Neural progenitor cell (in vitro differentiated cells): ENCODE measurements around the gene DNASE1L2. TPM values are rescaled to one million over a fixed set of nuclear protein-coding genes. Genes with fewer than 3 reads are reported as not detected.
A peak's percentile ranks its signal among the peaks of the same experiment; 100 is the strongest.

Source experiments
- DNase-seq: peaks from one replicate; pipeline ENCODE4 v3.0.0-alpha.2; 2016; ENCODE audit warnings: low spot score
- H2AFZ ChIP-seq: fragments of 200-600 bp; sonication (generic); replicated peaks from 2 replicates; pipeline ENCODE4 v1.6.1; 2016; ENCODE audit warnings: antibody characterized with exemption
- H3F3A ChIP-seq: fragments of 200-600 bp; sonication (generic); 2 replicates; pipeline ENCODE4 v1.6.1; 2016; ENCODE audit warnings: antibody characterized with exemption, low read depth
- H3K27ac ChIP-seq: fragments of 200-600 bp; sonication (generic); 2 replicates; pipeline ENCODE4 v1.5.1; 2016; ENCODE audit warnings: mild to moderate bottlenecking
- H3K27me3 ChIP-seq: fragments of 200-600 bp; sonication (generic); 2 replicates; pipeline ENCODE4 v1.6.1; 2016; ENCODE audit warnings: mild to moderate bottlenecking, moderate library complexity
- H3K36me3 ChIP-seq: fragments of 200-600 bp; sonication (generic); 2 replicates; pipeline ENCODE4 v1.5.1; 2016
- H3K4me1 ChIP-seq: fragments of 200-600 bp; sonication (generic); 2 replicates; pipeline ENCODE4 v1.6.1; 2016; ENCODE audit warnings: mixed run types
- H3K4me2 ChIP-seq: fragments of 200-600 bp; sonication (generic); 2 replicates; pipeline ENCODE4 v1.6.1; 2016
- H3K4me3 ChIP-seq: fragments of 200-600 bp; sonication (generic); 2 replicates; pipeline ENCODE4 v1.5.1; 2016
- H3K79me2 ChIP-seq: fragments of 200-600 bp; sonication (generic); 2 replicates; pipeline ENCODE4 v1.6.1; 2016; ENCODE audit warnings: low read depth
- H3K9ac ChIP-seq: fragments of 200-600 bp; sonication (generic); 2 replicates; pipeline ENCODE4 v1.6.1; 2016
- H3K9me3 ChIP-seq: fragments of 200-600 bp; sonication (generic); 2 replicates; pipeline ENCODE4 v1.5.1; 2016; ENCODE audit warnings: low read depth
- H4K20me1 ChIP-seq: fragments of 200-600 bp; sonication (generic); 2 replicates; pipeline ENCODE4 v1.6.1; 2016; ENCODE audit warnings: low read depth
- H3K27ac Mint-ChIP-seq: 3 replicates; pipeline ENCODE4 v1.8.0; 2021; ENCODE audit warnings: mixed read lengths
- H3K27me3 Mint-ChIP-seq: 2 replicates; pipeline ENCODE4 v1.8.0; 2022; ENCODE audit warnings: low read depth, mild to moderate bottlenecking, inconsistent platforms, moderate library complexity, mixed read lengths; ENCODE audit not compliant: insufficient read depth
- H3K36me3 Mint-ChIP-seq: 3 replicates; pipeline ENCODE4 v1.8.0; 2021; ENCODE audit warnings: mixed read lengths
- H3K4me1 Mint-ChIP-seq: 3 replicates; pipeline ENCODE4 v1.8.0; 2021; ENCODE audit warnings: mixed read lengths
- H3K4me3 Mint-ChIP-seq: 3 replicates; pipeline ENCODE4 v1.8.0; 2021; ENCODE audit warnings: mild to moderate bottlenecking, moderate library complexity, mixed read lengths
- H3K9me3 Mint-ChIP-seq: 3 replicates; pipeline ENCODE4 v1.8.0; 2020; ENCODE audit warnings: mixed read lengths
- EZH2 ChIP-seq: fragments of 200-600 bp; sonication (generic); IDR thresholded peaks from 2 replicates; pipeline ENCODE4 v1.6.1; 2017; ENCODE audit warnings: antibody characterized with exemption, mild to moderate bottlenecking, moderate library complexity
- EZH2phosphoT487 ChIP-seq: fragments of 200-600 bp; sonication (generic); IDR thresholded peaks from 2 replicates; pipeline ENCODE4 v1.6.1; 2017; ENCODE audit warnings: antibody characterized with exemption
- total RNA-seq: library from RNA; depleted of rRNA; stranded (reverse); fragments of >200 nt; gene quantifications from 2 replicates; pipeline ENCODE4 v1.2.3, GENCODE V29; 2015; ENCODE audit warnings: low replicate concordance
- TF ChIP-seq, protein P1 (sequence below): fragments of 200-600 bp; sonication (generic); IDR thresholded peaks from 2 replicates; pipeline ENCODE4 v1.5.1; 2017; ENCODE audit warnings: antibody characterized with exemption, mild to moderate bottlenecking

The DNASE1L2 gene
- total RNA-seq, 1 donor from 2014 or later = 0.21 TPM

DNA sequence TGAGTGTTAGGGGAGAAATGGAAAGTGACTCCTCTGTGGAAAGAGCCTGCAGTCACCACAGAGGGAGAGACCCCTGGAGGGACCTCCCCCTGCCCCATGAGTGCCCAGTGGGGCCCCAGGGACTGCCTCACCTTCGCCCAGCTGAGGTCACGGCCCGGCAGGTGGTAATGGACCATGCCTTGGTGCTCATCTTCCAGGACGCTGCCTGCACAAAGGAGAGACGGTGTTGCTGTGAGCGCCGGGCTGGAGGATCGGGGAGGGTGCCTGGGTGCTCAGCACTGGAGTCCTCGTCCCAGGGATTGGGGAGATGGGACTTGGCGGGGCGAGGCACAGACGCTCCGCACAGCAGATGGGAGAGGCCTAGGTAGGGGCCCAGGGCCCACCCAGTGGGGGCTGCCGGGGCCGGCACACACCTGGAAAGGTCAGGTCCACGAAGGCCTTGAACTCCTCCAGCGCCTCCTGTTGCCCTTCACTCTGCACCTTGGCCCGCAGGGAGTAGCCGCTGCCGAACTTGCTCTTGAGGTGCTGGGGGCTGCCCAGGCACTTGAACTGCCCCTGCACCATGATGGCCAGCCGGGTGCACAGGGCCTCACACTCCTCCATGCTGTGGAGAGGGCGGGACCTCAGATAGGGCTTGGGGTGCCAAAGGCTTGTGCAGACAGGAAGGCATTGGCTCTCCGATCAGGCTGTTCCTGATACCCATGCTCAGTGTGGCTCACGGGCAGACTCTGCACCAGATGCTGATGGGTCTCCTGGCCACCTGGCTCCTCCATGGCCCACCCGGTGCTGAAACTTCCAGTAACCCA, 41.4 kb downstream of the DNASE1L2 start:
- no peak for TF ChIP-seq EZH2phosphoT487
- no peak for TF ChIP-seq EZH2
- TF ChIP-seq, protein P1, sequence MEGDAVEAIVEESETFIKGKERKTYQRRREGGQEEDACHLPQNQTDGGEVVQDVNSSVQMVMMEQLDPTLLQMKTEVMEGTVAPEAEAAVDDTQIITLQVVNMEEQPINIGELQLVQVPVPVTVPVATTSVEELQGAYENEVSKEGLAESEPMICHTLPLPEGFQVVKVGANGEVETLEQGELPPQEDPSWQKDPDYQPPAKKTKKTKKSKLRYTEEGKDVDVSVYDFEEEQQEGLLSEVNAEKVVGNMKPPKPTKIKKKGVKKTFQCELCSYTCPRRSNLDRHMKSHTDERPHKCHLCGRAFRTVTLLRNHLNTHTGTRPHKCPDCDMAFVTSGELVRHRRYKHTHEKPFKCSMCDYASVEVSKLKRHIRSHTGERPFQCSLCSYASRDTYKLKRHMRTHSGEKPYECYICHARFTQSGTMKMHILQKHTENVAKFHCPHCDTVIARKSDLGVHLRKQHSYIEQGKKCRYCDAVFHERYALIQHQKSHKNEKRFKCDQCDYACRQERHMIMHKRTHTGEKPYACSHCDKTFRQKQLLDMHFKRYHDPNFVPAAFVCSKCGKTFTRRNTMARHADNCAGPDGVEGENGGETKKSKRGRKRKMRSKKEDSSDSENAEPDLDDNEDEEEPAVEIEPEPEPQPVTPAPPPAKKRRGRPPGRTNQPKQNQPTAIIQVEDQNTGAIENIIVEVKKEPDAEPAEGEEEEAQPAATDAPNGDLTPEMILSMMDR = no peak
- Histone ChIP-seq H3K36me3 (no peaks in the 10 kb centered on the region), H4K20me1 (no peaks in the 10 kb centered on the region), H3K79me2 (no peaks in the 10 kb centered on the region), H3K4me1 (no peaks in the 10 kb centered on the region), H3K4me2 (no peak overlapping the region), H2AFZ (no peak overlapping the region), H3F3A (no peaks in the 10 kb centered on the region), H3K9ac (no peak overlapping the region), H3K9me3 (no peaks in the 10 kb centered on the region), H3K4me3 (no peak overlapping the region), H3K27ac (no peak overlapping the region), H3K27me3 (no peaks in the 10 kb centered on the region)
- H3K27ac Mint-ChIP-seq = no peak overlapping the region
- H3K27me3 Mint-ChIP-seq = peaks cover 2% of the 10 kb centered on the region
- H3K36me3 Mint-ChIP-seq = no peaks in the 10 kb centered on the region
- peaks cover 2% of the 10 kb centered on the region for H3K4me1 Mint-ChIP-seq
- no peak overlapping the region for H3K4me3 Mint-ChIP-seq
- no peaks in the 10 kb centered on the region for H3K9me3 Mint-ChIP-seq
- no peak for DNase-seq

DNA sequence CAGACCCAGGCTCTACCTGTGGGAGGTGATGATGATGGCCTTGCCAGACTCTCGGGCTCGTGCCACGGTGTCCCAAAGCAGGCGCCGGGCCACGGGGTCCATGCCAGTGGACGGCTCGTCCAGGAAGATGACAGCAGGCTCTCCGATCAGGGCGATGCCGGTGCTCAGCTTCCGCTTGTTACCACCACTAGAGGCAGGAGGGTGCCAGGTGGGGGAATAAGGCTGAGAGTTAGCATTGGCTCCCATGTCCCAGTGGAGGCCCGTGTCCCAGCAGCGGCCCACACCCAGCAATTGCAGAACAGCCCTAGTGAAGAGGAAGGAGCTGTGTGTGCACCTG, 42.0 kb downstream of the DNASE1L2 start:
- no peaks in the 10 kb centered on the region for H3K27me3 ChIP-seq
- no peak overlapping the region for H3K9ac ChIP-seq
- Mint-ChIP-seq H3K4me3 (no peak overlapping the region), H3K27me3 (peaks cover 2% of the 10 kb centered on the region), H3K4me1 (peaks cover 2% of the 10 kb centered on the region), H3K36me3 (no peaks in the 10 kb centered on the region), H3K27ac (no peak overlapping the region), H3K9me3 (no peaks in the 10 kb centered on the region)
- no peak overlapping the region for H3K27ac ChIP-seq
- no peaks in the 10 kb centered on the region for H3K36me3 ChIP-seq
- H2AFZ ChIP-seq = no peak overlapping the region
- DNase-seq = no peak
- TF ChIP-seq, protein P1 = peak; percentile 29
- TF ChIP-seq EZH2phosphoT487 (no peak), EZH2 (no peak)
- no peaks in the 10 kb centered on the region for H3F3A ChIP-seq
- no peaks in the 10 kb centered on the region for H3K4me1 ChIP-seq
- H3K4me2 ChIP-seq = no peak overlapping the region
- H3K9me3 ChIP-seq = no peaks in the 10 kb centered on the region
- no peaks in the 10 kb centered on the region for H3K79me2 ChIP-seq
- H3K4me3 ChIP-seq = no peak overlapping the region
- H4K20me1 ChIP-seq = no peaks in the 10 kb centered on the region

DNA sequence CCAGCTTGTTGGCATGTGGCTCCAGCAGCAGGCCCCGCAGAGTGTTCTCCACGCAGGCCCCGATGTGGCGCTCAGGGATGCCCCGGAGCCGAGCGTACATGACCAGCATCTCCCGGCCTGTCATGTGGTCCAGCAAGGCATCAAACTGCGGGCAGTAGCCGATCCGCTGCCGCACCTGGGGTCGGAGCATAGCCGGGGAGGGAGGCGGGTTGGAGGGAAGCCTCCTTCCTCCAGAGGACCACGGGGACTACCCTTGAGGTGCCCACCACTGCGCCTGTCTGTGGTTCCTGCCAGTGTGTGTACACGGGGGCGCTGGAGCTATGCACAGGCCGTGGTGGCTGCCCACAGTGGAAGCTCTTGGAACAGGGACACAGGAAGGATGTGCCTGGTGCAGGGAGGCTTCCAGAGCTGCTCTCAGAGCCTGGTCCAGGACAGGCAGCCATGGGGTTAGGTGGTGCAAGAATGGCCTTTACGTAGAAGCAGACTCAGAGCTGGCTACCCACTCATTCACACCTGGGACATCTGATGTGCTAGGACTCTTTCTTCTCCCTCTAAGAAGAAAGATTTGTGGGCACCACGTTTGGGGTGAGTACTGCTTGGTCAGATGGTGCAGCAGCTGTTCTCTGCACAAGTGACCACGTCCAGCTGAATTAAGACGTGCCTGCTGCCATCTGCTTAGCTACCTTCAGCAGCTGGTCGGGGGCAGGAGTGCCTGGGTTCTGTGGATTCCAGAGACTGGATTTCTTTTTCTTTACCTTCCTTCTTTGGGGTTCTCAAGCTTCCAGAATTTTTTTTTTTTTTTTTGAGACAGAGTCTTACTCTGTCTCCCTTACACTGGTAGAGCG, 42.9 kb downstream of the DNASE1L2 start:
- H3K27ac ChIP-seq = no peak overlapping the region
- Mint-ChIP-seq H3K4me1 (peaks cover 2% of the 10 kb centered on the region), H3K4me3 (no peak overlapping the region), H3K9me3 (no peaks in the 10 kb centered on the region), H3K27me3 (peaks cover 2% of the 10 kb centered on the region), H3K27ac (no peak overlapping the region), H3K36me3 (peaks cover 3% of the 10 kb centered on the region)
- no peaks in the 10 kb centered on the region for H4K20me1 ChIP-seq
- no peaks in the 10 kb centered on the region for H3K79me2 ChIP-seq
- H3F3A ChIP-seq = no peaks in the 10 kb centered on the region
- TF ChIP-seq EZH2phosphoT487 (no peak), EZH2 (no peak)
- TF ChIP-seq, protein P1 = no peak
- no peak overlapping the region for H3K4me2 ChIP-seq
- no peaks in the 10 kb centered on the region for H3K4me1 ChIP-seq
- no peaks in the 10 kb centered on the region for H3K9me3 ChIP-seq
- H3K27me3 ChIP-seq = no peaks in the 10 kb centered on the region
- H3K36me3 ChIP-seq = no peaks in the 10 kb centered on the region
- no peak for DNase-seq
- no peak overlapping the region for H2AFZ ChIP-seq
- no peak overlapping the region for H3K9ac ChIP-seq
- H3K4me3 ChIP-seq = no peak overlapping the region
